ENCODE data around the gene TRIM47.

TRIM47 gene

DNA sequence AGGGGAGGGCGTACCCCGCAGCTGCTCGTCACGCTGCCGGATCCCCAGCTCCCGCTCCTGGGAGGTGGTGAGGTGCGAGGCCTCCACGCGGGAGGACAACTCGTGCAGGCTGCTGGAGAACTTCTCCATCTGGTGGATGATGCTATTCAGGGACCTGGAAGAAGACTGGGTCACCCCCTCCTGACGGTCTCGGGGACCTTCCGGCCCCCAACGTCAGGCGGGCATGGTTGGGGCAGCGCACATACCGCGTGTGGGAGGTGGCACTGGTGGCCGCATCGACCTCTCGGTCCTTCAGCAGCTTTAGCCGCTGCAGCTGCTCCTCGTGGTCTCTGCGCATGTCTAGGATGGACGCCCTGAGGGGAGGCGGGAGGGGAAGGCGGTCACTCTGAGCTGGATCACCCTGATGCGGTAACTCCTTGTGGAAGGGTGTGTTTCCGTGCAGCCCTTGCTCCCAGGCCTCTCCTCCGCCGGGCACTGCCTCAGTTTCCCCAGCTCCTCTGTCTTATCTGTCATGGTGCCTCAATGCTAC lies 39.6 kb upstream of the TRIM47 start:
- Histone ChIP-seq H3K27ac (ENCODE audit: low read depth, low read length) (no peak overlapping the region), H3K27me3 (ENCODE audit: insufficient read depth, low read length) (no peaks in the 10 kb centered on the region), H3K4me3 (ENCODE audit: low read depth, low read length) (no peak overlapping the region), H2AFZ (ENCODE audit: low read length, unreplicated experiment) (no peak overlapping the region), H3K36me3 (ENCODE audit: insufficient read depth, low read length) (no peaks in the 10 kb centered on the region), H3K4me1 (ENCODE audit: control insufficient read depth, insufficient read depth, low read length, unreplicated experiment) (no peaks in the 10 kb centered on the region), H3K79me2 (ENCODE audit: control insufficient read depth, insufficient read depth, low read length, unreplicated experiment) (no peaks in the 10 kb centered on the region)

DNA sequence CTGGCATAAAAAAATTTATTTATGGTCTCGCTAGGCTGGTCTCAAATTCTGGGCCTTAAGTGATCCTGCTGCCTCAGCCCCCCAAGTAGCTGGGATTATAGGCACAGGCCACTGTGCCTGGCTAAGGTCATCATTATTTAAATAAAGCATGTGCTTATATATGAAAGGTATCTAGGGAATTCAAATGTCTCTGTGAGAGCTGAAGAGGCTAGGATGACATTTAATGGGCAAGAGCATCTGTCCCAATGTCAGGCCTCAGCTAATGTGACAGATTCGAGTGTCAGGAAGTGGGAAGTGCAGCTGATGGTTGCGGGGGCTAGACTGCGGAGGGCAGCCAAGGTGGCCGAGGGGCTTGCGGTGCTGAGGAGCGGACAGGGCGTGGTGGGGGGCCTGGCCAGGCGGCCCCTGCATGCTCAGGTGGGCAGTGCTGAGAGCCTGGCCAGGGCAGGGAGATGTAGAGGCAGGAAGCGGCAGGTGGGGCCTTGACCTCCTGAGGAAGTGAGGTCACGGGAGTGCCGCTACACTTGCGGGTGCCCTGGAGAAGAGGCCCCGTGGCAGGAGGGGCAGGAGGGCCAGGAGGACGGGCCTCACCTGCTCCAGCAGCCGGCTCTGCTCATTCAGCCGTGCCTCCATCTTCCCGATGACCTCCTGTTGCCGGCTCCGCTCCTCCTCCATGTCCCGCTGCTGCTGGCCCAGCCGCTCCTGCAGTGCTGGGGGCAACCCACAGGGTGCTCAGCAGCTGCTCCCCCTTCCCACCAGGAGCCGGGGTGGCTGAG lies 38.9 kb upstream of the TRIM47 start:
- Histone ChIP-seq H3K79me2 (ENCODE audit: control insufficient read depth, insufficient read depth, low read length, unreplicated experiment) (no peaks in the 10 kb centered on the region), H3K4me1 (ENCODE audit: control insufficient read depth, insufficient read depth, low read length, unreplicated experiment) (no peaks in the 10 kb centered on the region), H3K27ac (ENCODE audit: low read depth, low read length) (no peak overlapping the region), H2AFZ (ENCODE audit: low read length, unreplicated experiment) (no peak overlapping the region), H3K36me3 (ENCODE audit: insufficient read depth, low read length) (no peaks in the 10 kb centered on the region), H3K27me3 (ENCODE audit: insufficient read depth, low read length) (no peaks in the 10 kb centered on the region), H3K4me3 (ENCODE audit: low read depth, low read length) (no peak overlapping the region)

DNA sequence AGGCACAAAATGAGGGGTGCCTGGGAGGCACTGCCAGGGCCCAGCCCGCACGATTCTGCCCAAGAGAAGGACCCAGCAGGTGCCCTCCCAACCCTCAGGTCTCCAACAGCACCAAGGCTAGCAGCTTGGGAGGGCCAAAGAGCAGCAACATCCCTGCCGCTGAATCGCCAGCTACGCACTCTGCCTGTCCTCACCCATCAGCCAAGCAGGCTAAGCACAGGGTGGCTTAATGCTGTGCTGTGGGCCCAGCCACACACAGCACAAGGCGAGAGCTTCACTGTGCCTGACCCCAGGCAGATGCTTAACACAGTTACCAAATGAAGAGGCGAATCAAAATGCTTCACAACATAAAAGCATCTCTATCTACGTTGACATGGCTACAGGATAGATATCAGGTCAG lies 36.9 kb upstream of the TRIM47 start:
- Histone ChIP-seq H3K27me3 (ENCODE audit: insufficient read depth, low read length) (no peaks in the 10 kb centered on the region), H3K79me2 (ENCODE audit: control insufficient read depth, insufficient read depth, low read length, unreplicated experiment) (no peaks in the 10 kb centered on the region), H3K4me1 (ENCODE audit: control insufficient read depth, insufficient read depth, low read length, unreplicated experiment) (no peaks in the 10 kb centered on the region), H3K36me3 (ENCODE audit: insufficient read depth, low read length) (no peaks in the 10 kb centered on the region), H3K4me3 (ENCODE audit: low read depth, low read length) (no peak overlapping the region), H3K27ac (ENCODE audit: low read depth, low read length) (no peak overlapping the region), H2AFZ (ENCODE audit: low read length, unreplicated experiment) (no peak overlapping the region)

DNA sequence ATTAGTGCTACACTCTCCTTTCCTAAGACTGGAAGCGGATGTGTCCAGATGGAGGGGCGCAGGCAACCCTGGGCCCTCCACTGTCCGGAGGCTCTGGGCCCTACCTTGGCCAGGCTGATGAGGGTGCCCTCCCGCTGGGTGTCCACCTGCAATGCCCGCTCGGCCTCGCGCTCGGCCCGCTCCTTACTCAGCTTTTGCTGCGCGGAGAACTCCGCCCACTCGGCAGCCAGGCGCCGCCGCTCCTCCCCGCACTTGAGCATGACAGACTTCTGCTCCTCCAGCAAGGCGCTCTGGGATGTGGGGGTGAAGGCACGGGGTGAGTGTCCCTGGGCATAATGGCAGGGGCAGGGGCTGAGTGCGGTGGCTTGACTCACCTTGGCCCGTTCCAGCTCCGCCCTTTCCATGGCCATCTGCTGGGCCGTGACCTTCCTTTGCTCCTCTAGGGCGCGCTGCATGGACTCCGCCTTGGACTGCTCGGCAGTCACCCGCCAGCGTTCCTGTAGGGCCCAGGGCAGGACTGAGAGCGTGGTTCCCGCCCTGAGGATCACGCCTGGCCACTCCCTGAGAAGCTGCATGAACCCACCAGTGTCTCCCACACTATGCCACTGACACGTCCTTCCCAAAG lies 36.4 kb upstream of the TRIM47 start:
- Histone ChIP-seq H3K27ac (ENCODE audit: low read depth, low read length) (no peak overlapping the region), H2AFZ (ENCODE audit: low read length, unreplicated experiment) (no peak overlapping the region), H3K79me2 (ENCODE audit: control insufficient read depth, insufficient read depth, low read length, unreplicated experiment) (no peaks in the 10 kb centered on the region), H3K4me1 (ENCODE audit: control insufficient read depth, insufficient read depth, low read length, unreplicated experiment) (no peaks in the 10 kb centered on the region), H3K27me3 (ENCODE audit: insufficient read depth, low read length) (no peaks in the 10 kb centered on the region), H3K36me3 (ENCODE audit: insufficient read depth, low read length) (no peaks in the 10 kb centered on the region), H3K4me3 (ENCODE audit: low read depth, low read length) (no peak overlapping the region)

DNA sequence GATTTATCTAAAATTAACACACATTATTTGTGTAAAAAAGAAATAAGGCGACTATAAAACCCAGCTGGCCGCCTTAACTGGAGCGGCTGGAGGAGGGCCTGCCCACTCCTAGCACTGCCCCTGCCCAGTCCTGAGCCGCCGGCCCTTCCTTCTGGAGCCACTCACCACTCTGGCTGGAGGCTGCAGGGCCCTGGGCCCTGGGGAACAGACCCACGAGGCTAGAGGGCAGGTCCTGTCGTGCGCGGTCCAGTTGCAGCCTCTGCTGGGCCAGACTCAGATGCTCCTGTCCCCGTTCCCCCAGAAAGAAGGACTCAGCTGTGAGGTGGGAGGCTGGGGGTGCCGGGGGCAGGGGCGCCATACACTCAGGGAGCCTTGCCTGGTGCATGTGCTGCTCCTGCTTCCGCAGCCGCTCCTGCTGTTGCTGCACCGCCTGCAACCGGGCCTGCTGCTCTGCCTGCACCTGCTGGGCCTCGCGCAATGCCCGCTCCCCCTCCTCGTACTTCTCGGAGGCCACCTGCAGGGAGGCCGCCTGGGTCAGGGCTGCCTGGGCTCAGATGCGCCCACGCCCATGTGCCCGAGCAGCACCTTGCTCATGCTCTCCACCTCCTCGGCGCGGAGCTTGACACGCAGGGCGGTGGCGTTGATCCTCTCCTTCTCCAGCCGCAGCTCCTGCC lies 35.3 kb upstream of the TRIM47 start:
- H3K79me2 ChIP-seq (ENCODE audit: control insufficient read depth, insufficient read depth, low read length, unreplicated experiment), result no peaks in the 10 kb centered on the region
- H3K4me3 ChIP-seq (ENCODE audit: low read depth, low read length), result no peak overlapping the region
- H3K27ac ChIP-seq (ENCODE audit: low read depth, low read length), result no peak overlapping the region
- H3K36me3 ChIP-seq (ENCODE audit: insufficient read depth, low read length), result no peaks in the 10 kb centered on the region
- no peaks in the 10 kb centered on the region for H3K4me1 ChIP-seq (ENCODE audit: control insufficient read depth, insufficient read depth, low read length, unreplicated experiment)
- no peaks in the 10 kb centered on the region for H3K27me3 ChIP-seq (ENCODE audit: insufficient read depth, low read length)
- no peak overlapping the region for H2AFZ ChIP-seq (ENCODE audit: low read length, unreplicated experiment)

DNA sequence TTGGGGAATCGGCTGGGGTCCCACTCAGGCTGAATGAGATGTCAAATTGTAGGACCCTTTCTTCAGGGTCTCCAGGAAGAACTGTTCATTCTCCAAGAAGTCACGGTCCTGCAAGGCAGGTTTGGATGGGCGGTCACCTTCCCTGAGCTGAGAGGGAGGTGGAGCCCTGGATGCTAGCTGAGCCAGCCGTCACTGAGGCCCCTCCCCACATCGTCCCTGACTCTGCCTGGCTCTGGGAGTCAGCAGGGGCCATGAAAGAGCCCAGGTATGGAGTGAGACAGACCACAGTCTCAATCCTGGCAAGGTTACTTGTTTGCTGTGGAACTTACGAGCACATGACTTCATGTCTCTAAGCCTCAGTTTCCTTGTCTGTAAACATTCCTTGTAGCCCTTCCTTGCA lies 32.3 kb upstream of the TRIM47 start:
- Histone ChIP-seq H3K4me1 (ENCODE audit: control insufficient read depth, insufficient read depth, low read length, unreplicated experiment) (no peaks in the 10 kb centered on the region), H3K27ac (ENCODE audit: low read depth, low read length) (no peak overlapping the region), H3K79me2 (ENCODE audit: control insufficient read depth, insufficient read depth, low read length, unreplicated experiment) (no peaks in the 10 kb centered on the region), H2AFZ (ENCODE audit: low read length, unreplicated experiment) (no peak overlapping the region), H3K36me3 (ENCODE audit: insufficient read depth, low read length) (no peaks in the 10 kb centered on the region), H3K4me3 (ENCODE audit: low read depth, low read length) (no peak overlapping the region), H3K27me3 (ENCODE audit: insufficient read depth, low read length) (no peaks in the 10 kb centered on the region)

DNA sequence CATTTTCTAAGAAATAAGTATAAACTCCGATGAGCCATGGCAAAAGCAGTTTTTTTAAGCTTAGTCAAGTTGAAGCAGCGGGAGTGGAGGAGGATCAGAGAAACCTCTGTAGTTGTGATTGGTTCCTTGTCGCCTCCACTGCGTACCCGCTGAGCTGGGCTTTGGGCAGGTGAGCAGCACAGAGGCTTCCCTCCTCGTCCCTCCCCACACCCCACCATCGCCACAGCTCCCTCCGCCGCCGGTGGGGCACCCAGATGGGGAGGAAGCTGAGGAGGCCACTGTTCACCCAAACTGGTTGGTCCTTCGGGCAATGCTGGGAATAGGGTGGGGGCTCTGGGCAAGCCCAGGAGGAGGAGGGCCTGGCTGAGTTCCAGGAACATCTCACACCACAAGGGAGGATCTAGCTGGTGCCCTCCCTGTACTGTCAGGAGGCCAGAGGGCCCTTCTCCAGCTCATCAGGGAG lies 31.5 kb upstream of the TRIM47 start:
- Histone ChIP-seq H3K4me1 (ENCODE audit: control insufficient read depth, insufficient read depth, low read length, unreplicated experiment) (no peaks in the 10 kb centered on the region), H2AFZ (ENCODE audit: low read length, unreplicated experiment) (no peak overlapping the region), H3K79me2 (ENCODE audit: control insufficient read depth, insufficient read depth, low read length, unreplicated experiment) (no peaks in the 10 kb centered on the region), H3K27me3 (ENCODE audit: insufficient read depth, low read length) (no peaks in the 10 kb centered on the region), H3K36me3 (ENCODE audit: insufficient read depth, low read length) (no peaks in the 10 kb centered on the region), H3K27ac (ENCODE audit: low read depth, low read length) (no peak overlapping the region), H3K4me3 (ENCODE audit: low read depth, low read length) (no peak overlapping the region)

DNA sequence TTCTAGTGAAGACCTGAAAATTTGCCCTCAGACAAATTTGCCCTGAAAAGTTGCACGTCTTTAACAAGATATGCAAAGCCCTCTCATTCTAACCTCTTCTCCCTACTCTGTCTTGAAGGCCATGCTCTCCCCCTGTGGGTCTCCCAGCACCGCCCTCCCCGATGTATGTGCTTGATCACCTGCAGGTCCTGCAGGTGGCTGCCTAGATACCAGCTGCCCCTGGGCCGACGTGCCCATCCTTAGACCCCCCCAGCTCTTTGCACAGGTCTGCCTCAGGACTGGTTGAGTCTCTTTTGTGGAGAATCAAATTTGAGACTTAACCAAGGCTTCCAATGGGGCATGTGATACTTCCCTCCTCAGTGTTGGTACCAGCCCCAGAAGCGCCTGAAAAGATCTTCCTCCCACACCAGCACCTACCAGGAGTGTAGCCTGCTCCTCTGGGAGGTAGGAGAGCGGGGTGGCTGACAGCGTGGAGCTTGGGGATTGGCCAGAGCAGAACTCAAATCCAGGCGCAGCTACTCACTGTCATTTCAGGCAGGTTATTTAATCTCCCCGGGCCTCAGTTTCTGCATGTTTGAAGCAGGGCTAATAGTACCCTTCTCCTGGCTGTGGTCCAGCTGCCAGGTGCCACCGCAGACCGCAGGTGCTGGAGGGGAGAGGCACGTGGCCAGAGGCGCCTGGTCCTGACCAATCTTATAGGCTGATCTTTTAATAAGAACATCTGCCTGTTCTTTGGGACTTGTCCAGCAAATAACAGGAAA lies 30.9 kb upstream of the TRIM47 start:
- H3K79me2 ChIP-seq (ENCODE audit: control insufficient read depth, insufficient read depth, low read length, unreplicated experiment), result peaks cover 3% of the 10 kb centered on the region

DNA sequence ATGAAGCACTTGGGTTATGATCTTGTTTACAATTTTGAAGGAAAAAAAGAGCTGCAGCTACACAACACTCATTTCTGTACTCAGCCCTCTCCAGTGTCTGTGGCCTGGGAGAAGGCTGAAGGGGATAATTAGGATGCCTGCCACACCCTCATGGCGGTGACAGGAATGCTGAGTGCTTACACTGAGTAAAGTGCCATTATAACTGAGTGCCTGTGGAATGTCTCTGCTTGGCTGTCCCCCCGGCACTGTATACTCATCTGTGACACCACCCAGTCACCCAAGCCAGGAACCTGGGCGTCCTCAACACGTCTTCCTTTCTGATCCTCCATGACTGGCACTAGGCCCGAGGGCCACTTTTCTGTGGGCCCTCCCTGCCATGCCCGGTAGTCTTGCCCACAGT lies 29.8 kb upstream of the TRIM47 start:
- no peak overlapping the region for H3K4me3 ChIP-seq (ENCODE audit: low read depth, low read length)
- peaks cover 7% of the 10 kb centered on the region for H3K79me2 ChIP-seq (ENCODE audit: control insufficient read depth, insufficient read depth, low read length, unreplicated experiment)
- no peaks in the 10 kb centered on the region for H3K27me3 ChIP-seq (ENCODE audit: insufficient read depth, low read length)
- peaks cover 7% of the 10 kb centered on the region for H3K4me1 ChIP-seq (ENCODE audit: control insufficient read depth, insufficient read depth, low read length, unreplicated experiment)
- H2AFZ ChIP-seq (ENCODE audit: low read length, unreplicated experiment), result no peak overlapping the region
- no peaks in the 10 kb centered on the region for H3K36me3 ChIP-seq (ENCODE audit: insufficient read depth, low read length)
- no peak overlapping the region for H3K27ac ChIP-seq (ENCODE audit: low read depth, low read length)

More for the DNA sequence above, 30.9 kb upstream of the TRIM47 start:
- Histone ChIP-seq H3K36me3 (ENCODE audit: insufficient read depth, low read length) (no peaks in the 10 kb centered on the region), H3K4me1 (ENCODE audit: control insufficient read depth, insufficient read depth, low read length, unreplicated experiment) (no peaks in the 10 kb centered on the region), H3K27me3 (ENCODE audit: insufficient read depth, low read length) (no peaks in the 10 kb centered on the region), H2AFZ (ENCODE audit: low read length, unreplicated experiment) (no peak overlapping the region), H3K27ac (ENCODE audit: low read depth, low read length) (no peak overlapping the region), H3K4me3 (ENCODE audit: low read depth, low read length) (no peak overlapping the region)

DNA sequence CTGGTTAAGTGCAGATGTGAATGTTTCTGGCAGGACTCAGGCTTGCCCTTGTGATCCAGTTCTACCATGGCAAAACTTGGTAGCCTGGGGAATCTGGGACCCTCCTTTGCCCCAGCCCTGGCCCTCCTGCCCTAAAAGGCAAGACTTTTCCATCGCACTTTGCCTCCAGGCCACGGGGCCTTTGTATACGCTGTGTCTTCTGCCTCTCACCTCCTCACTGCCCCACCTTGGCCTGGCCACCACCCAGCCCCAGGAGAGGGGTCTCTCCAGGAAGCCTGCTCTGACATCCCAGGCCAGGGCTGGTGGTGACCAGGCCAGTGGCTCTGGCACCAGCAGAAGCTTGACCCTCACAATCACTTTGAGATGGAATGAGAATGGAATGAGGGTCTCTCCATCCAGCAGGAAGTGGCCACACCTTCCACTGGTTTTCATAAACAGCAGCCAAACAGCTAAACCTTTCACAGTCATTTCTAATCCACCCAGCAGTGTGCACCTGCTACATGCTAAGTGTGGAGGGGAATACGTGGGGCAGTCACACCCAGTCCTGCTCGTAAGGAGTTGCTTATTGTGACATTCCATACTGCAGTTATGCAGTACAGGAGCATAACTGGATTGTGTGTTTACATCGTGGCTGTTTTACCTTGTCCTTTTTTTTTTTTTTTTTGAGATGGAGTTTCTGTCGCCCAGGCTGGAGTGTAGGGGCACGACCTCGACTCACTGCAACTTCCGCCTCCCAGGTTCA lies 27.9 kb upstream of the TRIM47 start:
- H3K27me3 ChIP-seq (ENCODE audit: insufficient read depth, low read length), result no peaks in the 10 kb centered on the region
- H3K4me1 ChIP-seq (ENCODE audit: control insufficient read depth, insufficient read depth, low read length, unreplicated experiment), result peaks cover 16% of the 10 kb centered on the region
- H3K27ac ChIP-seq (ENCODE audit: low read depth, low read length), result no peak overlapping the region
- H3K36me3 ChIP-seq (ENCODE audit: insufficient read depth, low read length), result peaks cover 4% of the 10 kb centered on the region; the same call in 1 of the 2 replicates
- H2AFZ ChIP-seq (ENCODE audit: low read length, unreplicated experiment), result no peak overlapping the region
- no peak overlapping the region for H3K4me3 ChIP-seq (ENCODE audit: low read depth, low read length)
- peaks cover 7% of the 10 kb centered on the region for H3K79me2 ChIP-seq (ENCODE audit: control insufficient read depth, insufficient read depth, low read length, unreplicated experiment)

Measured in ACC112 (cell line).